ENCODE data around the gene ARHGAP24. TPM values are rescaled to one million over a fixed set of nuclear protein-coding genes. Genes with fewer than 3 reads are reported as not detected.

ARHGAP24 gene
- total and polyA plus RNA-seq, 2 donors (not counting 1 experiment from before 2014, with no cell fraction given), result 15.9 to 40.5 TPM

GRCh38 chr4:85520765-85521749 lies 46.1 kb downstream of the ARHGAP24 start:
- Histone ChIP-seq H3K27ac (ENCODE audit: insufficient read depth, low read length) (no peak overlapping the region), H3K9ac (ENCODE audit: insufficient read depth, low read length) (no peak overlapping the region), H3K9me3 (ENCODE audit: control insufficient read depth, insufficient read depth, low read depth, low read length) (no peaks in the 10 kb centered on the region), H3K4me1 (ENCODE audit: control insufficient read depth, extremely low read depth, insufficient read depth, low read length) (no peaks in the 10 kb centered on the region), H3K4me3 (replicated peaks in 1 of 4; ENCODE audit: control extremely low read depth in 1 of 4, insufficient read depth in 1 of 4, low read depth in 3 of 4, low read length in 4 of 4) (no peak overlapping the region), H3K36me3 (ENCODE audit: control insufficient read depth, insufficient read depth, low read length) (no peaks in the 10 kb centered on the region), H4K20me1 (ENCODE audit: control insufficient read depth, extremely low read depth, insufficient read depth, low read length) (no peaks in the 10 kb centered on the region), H3K27me3 (ENCODE audit: control insufficient read depth, insufficient read depth, low read length) (no peaks in the 10 kb centered on the region), H3K79me2 (ENCODE audit: control insufficient read depth, insufficient read depth, low read length) (no peaks in the 10 kb centered on the region), H2AFZ (ENCODE audit: low read length) (no peak overlapping the region), H3K4me2 (ENCODE audit: extremely low read depth, insufficient read depth, low read length) (no peak overlapping the region)
- TF ChIP-seq EZH2 (IDR thresholded peaks at IDR 0.05; ENCODE audit: low read length, missing control alignments) (no peak), CTCF (conservative IDR thresholded peaks at IDR 0.05 in 1 of 2, IDR thresholded peaks at IDR 0.05 in 1 of 2; ENCODE audit: low read depth in 1 of 2, low read length in 2 of 2) (no peak)
- no peak for DNase-seq (ENCODE audit: low read depth in 2 of 2)

DNA sequence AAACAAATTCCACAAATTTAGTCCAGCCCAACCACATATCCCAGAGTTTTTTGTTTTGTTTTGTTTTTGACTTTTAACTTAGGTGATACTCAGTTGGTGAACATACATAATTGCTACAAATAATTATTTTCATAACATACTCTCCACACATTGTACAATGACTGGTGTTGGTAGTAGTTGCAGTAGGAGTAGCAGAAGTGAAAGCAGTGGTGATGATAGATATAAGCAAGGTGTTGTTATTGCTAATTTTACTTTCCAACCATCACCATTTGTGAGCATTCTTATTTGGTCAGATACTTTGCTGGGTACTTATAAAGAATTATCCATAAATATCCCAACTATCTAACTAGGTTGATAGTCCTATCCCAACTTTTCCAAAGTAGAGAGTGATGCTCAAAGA lies 47.3 kb downstream of the ARHGAP24 start:
- no peak overlapping the region for H3K27ac ChIP-seq (ENCODE audit: insufficient read depth, low read length)
- TF ChIP-seq EZH2 (IDR thresholded peaks at IDR 0.05; ENCODE audit: low read length, missing control alignments) (no peak), CTCF (conservative IDR thresholded peaks at IDR 0.05 in 1 of 2, IDR thresholded peaks at IDR 0.05 in 1 of 2; ENCODE audit: low read depth in 1 of 2, low read length in 2 of 2) (no peak)
- no peaks in the 10 kb centered on the region for H3K79me2 ChIP-seq (ENCODE audit: control insufficient read depth, insufficient read depth, low read length)
- H2AFZ ChIP-seq (ENCODE audit: low read length), result no peak overlapping the region
- H3K36me3 ChIP-seq (ENCODE audit: control insufficient read depth, insufficient read depth, low read length), result no peaks in the 10 kb centered on the region
- no peak overlapping the region for H3K4me3 ChIP-seq (replicated peaks in 1 of 4; ENCODE audit: control extremely low read depth in 1 of 4, insufficient read depth in 1 of 4, low read depth in 3 of 4, low read length in 4 of 4)
- H3K4me2 ChIP-seq (ENCODE audit: extremely low read depth, insufficient read depth, low read length), result no peak overlapping the region
- H3K9ac ChIP-seq (ENCODE audit: insufficient read depth, low read length), result no peak overlapping the region
- DNase-seq (ENCODE audit: low read depth in 2 of 2), result no peak
- no peaks in the 10 kb centered on the region for H3K27me3 ChIP-seq (ENCODE audit: control insufficient read depth, insufficient read depth, low read length)
- no peaks in the 10 kb centered on the region for H3K4me1 ChIP-seq (ENCODE audit: control insufficient read depth, extremely low read depth, insufficient read depth, low read length)
- H4K20me1 ChIP-seq (ENCODE audit: control insufficient read depth, extremely low read depth, insufficient read depth, low read length), result no peaks in the 10 kb centered on the region
- no peaks in the 10 kb centered on the region for H3K9me3 ChIP-seq (ENCODE audit: control insufficient read depth, insufficient read depth, low read depth, low read length)

- Histone ChIP-seq H3K4me2 (ENCODE audit: extremely low read depth, insufficient read depth, low read length) (no peak overlapping the region), H3K27ac (ENCODE audit: insufficient read depth, low read length) (no peak overlapping the region), H3K79me2 (ENCODE audit: control insufficient read depth, insufficient read depth, low read length) (no peaks in the 10 kb centered on the region), H3K27me3 (ENCODE audit: control insufficient read depth, insufficient read depth, low read length) (no peaks in the 10 kb centered on the region), H3K9ac (ENCODE audit: insufficient read depth, low read length) (no peak overlapping the region), H3K4me3 (replicated peaks in 1 of 4; ENCODE audit: control extremely low read depth in 1 of 4, insufficient read depth in 1 of 4, low read depth in 3 of 4, low read length in 4 of 4) (no peak overlapping the region), H2AFZ (ENCODE audit: low read length) (no peak overlapping the region), H4K20me1 (ENCODE audit: control insufficient read depth, extremely low read depth, insufficient read depth, low read length) (no peaks in the 10 kb centered on the region), H3K9me3 (ENCODE audit: control insufficient read depth, insufficient read depth, low read depth, low read length) (no peaks in the 10 kb centered on the region), H3K36me3 (ENCODE audit: control insufficient read depth, insufficient read depth, low read length) (no peaks in the 10 kb centered on the region), H3K4me1 (ENCODE audit: control insufficient read depth, extremely low read depth, insufficient read depth, low read length) (no peaks in the 10 kb centered on the region)
- TF ChIP-seq CTCF (conservative IDR thresholded peaks at IDR 0.05 in 1 of 2, IDR thresholded peaks at IDR 0.05 in 1 of 2; ENCODE audit: low read depth in 1 of 2, low read length in 2 of 2) (no peak), EZH2 (IDR thresholded peaks at IDR 0.05; ENCODE audit: low read length, missing control alignments) (no peak)
- peak in 1 of 2 donors; percentile 47 for DNase-seq (ENCODE audit: low read depth in 2 of 2)
Measured at GRCh38 chr4:85522836-85523235, 47.9 kb downstream of the ARHGAP24 start.
